Stimulated activated naive CD4-positive, alpha-beta T cell (primary cell): ENCODE measurements around the gene CLOCK.

Experiments used
- DNase-seq, 6 experiments: peaks; one replicate each; lab custom pipeline; 2025; lab: John Stamatoyannopoulos, UW

The CLOCK gene

DNA sequence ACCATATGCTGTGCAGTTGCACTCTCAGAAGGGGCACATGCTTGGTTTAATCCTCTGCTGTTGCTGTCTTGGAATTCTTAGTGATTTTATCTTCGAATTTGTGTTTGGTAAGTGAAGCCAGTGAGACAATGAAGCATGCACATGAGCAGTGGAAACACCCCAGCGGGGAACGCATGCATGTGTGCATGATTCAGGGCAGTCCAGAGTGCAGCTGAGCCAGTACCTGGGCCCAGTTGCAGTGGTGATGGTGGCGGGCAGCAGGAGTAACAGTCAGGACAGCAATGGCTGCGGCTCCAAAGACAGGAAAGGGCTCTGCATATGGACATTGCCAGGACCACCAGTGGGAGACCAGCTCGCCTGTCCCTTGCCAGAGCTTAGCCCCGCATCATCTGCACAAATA, 165.2 kb downstream of the CLOCK start:
- no peak for DNase-seq

DNA sequence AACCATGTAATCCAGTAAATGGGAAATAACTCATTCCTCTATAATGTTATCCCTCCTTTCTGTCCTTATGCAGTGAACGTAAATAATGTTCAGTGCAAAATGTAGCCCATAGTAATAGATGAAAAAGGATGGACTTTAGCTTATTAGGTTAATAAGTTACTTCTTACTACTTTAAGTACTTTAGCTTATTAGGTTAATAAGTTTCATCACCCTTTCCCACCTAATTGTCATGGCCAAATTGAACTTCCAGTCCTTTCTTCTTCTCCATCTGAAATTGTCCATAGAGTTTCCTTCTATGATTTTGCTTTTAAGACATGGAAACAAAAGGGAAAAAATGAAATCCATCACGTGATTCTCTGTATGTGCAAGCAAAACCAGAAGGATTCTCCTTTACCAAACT, 166.1 kb downstream of the CLOCK start:
- no peak for DNase-seq

DNA sequence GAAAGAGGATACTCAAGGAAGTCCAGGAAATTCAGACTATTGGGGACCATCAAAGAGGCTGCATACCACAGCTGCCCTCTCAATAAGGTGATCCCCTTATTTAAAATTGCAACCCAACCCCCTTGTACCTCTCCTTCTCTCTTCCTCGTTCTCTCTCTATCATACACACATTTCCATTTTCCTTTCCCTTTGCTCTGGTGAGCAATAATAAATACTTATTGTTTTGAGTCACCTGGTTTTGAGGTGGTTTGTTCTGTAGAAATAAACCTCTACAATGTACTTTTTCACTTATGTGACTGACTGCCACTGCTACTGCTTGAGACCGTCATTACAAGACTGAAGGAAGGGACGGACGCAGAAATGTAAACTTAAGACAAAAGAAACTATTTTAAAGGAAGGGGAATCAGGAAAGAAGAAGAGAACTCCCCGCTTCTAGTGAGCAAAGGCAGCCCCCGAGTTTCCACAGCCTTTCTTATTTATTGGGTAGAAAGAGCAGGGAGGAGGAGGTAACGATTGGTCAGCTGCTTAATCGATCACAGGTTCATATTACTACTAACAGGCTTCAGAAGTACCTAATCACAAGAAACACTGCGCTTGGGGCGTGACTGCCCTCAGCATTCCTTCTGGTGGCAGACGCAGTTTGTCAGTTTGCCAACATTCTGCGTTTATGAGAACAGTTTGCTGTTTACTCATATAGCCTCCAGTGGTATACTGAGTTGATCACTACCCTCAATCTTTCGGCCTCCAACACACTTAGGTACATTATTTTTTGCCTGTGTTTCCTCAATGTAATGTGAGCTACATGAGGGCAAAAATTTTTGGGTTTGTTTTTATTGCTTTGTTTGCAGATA, 167.9 kb downstream of the CLOCK start:
- DNase-seq = no peak
